NCI-H1694 treated with DMSO at 0.1 percent for 48 hours (cell line): ENCODE data around the gene LSR.
"Not testable (repeated sequence)": the region's sequence is repeated elsewhere in the genome, so short reads cannot be mapped to it uniquely, and the experiment has no call there.

Experiments used
- DNase-seq: peaks from one replicate; lab custom pipeline; 2025; lab: John Stamatoyannopoulos, UW

Gene LSR

GRCh38 chr19:35286101-35286500 lies 37.3 kb downstream of the LSR start:
- DNase-seq, result not testable (repeated sequence)

DNA sequence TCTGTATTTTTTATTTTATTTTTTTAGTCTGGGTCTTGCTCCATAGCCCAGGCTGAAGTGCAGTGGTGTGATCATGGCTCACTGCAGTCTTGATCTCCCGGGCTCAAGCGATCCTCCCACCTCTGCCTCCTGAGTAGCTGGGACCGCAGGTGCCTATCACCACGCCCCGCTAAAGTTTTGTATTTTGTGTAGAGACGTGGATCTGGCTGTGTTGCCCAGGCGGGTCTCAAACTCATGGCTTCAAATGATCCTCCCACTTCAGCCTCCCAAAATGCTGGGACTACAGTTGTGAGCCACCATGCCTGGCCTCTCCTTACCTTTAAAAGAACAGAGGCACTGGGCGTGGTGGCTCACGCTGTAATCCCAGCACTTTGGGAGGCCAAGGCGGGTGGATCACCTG lies 38.9 kb downstream of the LSR start:
- no peak for DNase-seq

- no peak for DNase-seq
Measured at GRCh38 chr19:35288331-35288730, 39.5 kb downstream of the LSR start.

DNA sequence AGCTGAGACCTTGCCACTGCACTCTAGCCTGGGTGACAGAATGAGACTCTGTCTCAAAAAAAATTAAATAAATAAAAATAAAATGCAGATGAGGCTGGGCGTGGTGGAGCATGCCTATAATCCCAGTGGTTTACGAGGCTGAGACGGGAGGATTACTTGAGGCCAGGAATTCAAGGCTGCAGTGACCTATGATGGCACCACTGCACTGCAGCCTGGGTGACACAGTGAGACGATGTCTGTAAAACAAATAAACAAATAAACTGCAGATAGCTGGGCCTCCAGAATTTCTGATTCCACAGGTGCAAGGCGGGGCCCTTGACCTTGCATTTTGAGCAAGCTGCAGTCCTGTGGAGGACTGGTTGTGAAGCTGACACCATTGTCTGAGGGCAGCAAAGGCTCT lies 40.1 kb downstream of the LSR start:
- DNase-seq, result no peak

- DNase-seq, result no peak
Measured at GRCh38 chr19:35290381-35291127, 41.8 kb downstream of the LSR start.

- DNase-seq, result no peak
Measured at GRCh38 chr19:35291259-35291658, 42.5 kb downstream of the LSR start.

DNA sequence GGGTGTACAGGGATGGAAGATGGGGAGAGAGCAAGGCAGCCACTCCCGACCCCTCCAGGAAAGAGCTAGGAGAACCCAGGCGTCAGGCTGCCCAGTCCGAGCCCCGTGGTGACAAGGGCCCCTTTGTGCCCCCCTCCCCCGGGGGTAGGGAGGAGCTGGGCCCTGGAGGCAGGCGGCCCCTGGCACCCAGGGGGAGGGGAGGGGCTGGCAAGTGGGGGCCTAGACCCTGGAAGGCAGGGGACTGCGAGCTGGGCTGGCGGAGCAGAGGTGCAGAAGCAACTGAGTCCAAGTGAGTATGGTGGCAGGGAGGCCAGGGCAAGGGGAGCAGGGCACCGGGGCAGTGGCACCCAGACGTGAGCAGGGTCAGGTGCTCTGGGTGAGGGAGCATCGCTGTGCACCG lies 43.1 kb downstream of the LSR start, which contains the start of gene MAG:
TSS of gene MAG (plus strand) at position 246 of the 400 bp plus-strand sequence. CDS start 3,248 bp downstream, outside the sequence.
- DNase-seq, result no peak

- DNase-seq, result no peak
Measured at GRCh38 chr19:35292421-35293362, 43.9 kb downstream of the LSR start.

GRCh38 chr19:35293363-35293739 lies 44.5 kb downstream of the LSR start:
- DNase-seq, result no peak

- no peak for DNase-seq
Measured at GRCh38 chr19:35293808-35294207, 45.0 kb downstream of the LSR start.

DNA sequence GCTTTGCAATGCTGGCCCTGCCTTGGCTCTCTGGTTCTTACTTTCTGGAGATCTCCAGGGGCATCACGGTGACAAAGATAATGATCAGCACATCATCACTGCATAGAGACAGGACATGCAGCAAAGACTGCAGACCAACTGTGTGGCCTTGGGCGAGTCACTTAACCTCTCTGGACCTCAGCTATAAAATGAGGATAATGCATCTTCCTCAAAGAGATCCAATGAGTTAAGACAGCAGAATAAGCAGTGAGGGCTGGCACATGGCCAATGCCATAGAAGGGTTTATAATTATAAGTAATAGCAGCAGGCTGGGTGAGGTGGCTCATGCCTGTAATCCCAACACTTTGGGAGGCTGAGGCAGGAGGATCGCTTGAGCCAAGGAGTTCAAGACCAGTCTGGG lies 45.5 kb downstream of the LSR start:
- DNase-seq, result no peak

DNA sequence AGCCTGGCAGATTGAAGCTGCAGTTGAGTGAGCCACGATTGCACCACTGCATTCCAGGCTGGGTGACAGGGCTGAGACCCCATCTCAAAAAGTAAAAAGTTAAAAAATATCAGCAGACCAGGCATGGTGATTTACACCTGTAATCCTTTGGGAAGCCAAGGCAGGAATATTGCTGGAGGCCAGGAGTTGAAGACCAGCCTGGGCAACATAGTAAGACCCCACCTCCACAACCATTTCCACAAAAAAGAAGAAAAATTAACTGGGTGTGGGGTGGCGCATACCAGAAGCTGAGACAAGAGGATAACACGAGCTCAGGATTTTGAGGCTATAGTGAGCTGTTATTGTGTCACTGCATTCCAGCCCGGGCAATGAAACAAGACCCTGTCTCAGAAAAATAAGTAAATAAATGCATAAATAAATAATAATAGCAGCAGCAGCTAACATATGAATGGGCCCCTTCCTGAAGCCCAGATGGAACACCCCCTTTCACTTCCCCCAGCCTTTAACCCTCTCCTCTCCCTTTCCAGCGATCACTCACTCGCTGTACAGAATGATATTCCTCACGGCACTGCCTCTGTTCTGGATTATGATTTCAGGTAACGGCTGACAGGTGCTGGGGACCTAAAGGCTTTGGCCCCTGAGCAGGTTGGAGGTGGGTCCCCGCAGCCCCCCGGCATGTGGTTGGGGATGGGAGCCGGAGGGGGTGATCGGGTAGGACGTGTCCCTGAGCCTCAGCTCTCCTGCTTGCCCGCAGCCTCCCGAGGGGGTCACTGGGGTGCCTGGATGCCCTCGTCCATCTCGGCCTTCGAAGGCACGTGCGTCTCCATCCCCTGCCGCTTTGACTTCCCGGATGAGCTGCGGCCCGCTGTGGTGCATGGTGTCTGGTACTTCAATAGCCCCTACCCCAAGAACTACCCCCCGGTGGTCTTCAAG lies 46.3 kb downstream of the LSR start:
- DNase-seq, result no peak

DNA sequence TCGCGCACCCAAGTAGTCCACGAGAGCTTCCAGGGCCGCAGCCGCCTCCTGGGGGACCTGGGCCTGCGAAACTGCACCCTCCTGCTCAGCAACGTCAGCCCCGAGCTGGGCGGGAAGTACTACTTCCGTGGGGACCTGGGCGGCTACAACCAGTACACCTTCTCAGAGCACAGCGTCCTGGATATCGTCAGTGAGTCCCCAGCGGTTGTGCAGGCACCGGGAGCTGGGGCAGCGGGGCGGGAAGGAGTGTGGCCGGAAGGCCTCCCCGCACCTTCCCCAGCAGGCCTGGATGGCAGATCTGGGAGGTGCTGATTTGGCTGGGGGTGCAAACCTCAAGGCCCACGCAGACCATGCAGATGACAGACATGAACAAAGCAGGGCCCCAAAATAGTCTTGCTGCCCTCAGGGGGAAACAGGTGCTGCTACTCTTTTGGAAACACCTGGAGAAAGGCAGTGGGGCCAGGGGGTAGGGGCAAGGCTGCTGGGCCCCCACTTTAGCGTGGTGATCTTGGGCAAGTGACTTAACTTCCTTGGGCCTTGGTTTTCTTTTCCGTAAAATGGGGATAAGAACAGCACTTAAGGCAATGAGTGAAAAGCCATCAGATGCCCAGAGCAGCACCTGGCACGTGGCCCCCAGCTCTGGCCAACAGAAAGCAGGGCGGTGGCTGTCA lies 47.1 kb downstream of the LSR start:
- DNase-seq, result no peak

DNA sequence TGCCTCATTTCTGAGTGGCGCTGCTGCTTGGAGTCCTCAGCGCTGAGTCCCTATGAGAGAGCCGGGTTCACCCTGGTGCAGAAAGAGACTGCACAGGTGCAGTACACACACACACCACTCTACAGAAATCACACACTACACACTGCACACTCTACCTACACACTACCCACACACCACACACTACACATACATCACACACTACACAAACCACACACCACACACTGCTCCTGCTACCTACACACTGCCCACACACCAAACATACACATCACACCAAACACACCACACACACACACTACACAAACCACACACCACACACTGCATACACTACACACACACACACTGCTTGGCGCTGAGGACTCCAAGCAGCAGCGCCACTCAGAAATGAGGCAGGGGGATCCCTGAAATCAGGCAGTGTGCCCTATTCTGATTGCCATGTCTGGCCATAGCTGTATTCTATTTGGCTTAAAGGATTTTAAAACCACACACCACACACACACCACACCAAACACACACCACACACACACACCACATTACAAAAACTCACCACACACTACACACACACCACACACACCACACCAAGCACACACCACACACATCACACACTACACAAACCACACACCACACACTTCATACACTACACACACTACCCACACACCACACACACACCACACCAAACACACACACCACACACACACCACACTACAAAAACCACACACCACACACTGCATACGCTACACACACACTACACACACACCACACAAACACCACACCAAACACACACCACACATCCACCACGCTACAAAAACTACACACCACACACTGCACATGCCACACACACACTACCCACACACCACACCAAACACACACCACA lies 48.1 kb downstream of the LSR start:
- no peak for DNase-seq

DNA sequence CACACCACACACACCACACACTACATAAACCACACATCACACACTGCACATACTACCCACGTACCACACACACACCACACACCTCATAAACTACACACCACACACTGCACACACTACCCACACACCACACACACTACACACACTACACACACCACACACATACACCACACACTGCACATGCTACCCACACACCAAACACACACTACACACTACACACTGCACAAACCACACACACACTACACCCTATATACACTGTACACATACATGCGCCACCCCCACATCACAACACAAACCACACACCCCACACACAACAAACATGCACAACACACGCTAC lies 48.7 kb downstream of the LSR start:
- DNase-seq, result no peak

- no peak for DNase-seq
Measured at GRCh38 chr19:35297922-35298321, 49.1 kb downstream of the LSR start.

DNA sequence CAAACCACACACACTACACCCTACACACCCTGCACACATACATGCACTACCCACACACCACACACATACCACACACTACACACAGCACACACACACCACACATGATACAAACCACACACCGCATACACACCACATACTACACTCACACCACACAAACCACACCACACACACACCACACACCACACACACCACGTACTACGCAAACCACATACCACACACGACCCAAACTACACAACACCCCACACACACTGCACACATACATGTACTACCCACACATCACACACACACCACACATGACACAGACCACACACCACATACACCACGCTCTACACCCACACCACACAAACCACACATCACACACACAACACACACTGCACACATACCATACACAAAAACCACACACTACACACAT lies 49.8 kb downstream of the LSR start:
- no peak for DNase-seq

DNA sequence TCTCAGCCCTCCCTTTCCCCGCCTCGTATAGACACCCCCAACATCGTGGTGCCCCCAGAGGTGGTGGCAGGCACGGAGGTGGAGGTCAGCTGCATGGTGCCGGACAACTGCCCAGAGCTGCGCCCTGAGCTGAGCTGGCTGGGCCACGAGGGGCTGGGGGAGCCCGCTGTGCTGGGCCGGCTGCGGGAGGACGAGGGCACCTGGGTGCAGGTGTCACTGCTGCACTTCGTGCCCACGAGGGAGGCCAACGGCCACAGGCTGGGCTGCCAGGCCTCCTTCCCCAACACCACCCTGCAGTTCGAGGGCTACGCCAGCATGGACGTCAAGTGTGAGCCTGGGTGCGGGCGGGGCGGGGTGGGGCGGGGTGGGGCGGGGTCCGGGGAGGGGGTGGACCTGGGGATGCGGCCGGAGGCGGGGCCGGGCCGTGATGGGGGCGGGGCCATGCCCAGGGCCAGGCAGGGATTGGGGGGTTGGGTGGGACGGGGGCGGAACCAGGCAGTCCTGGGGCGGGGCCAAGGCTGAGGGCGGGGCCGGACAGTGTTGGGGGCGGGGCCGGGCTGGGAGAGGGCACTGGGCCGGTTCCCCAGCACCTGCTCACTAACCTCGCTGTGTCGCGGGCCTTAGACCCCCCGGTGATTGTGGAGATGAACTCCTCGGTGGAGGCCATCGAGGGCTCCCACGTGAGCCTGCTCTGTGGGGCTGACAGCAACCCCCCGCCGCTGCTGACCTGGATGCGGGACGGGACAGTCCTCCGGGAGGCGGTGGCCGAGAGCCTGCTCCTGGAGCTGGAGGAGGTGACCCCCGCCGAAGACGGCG lies 50.9 kb downstream of the LSR start:
- no peak for DNase-seq

- no peak for DNase-seq
Measured at GRCh38 chr19:35300339-35300649, 51.5 kb downstream of the LSR start.

DNA sequence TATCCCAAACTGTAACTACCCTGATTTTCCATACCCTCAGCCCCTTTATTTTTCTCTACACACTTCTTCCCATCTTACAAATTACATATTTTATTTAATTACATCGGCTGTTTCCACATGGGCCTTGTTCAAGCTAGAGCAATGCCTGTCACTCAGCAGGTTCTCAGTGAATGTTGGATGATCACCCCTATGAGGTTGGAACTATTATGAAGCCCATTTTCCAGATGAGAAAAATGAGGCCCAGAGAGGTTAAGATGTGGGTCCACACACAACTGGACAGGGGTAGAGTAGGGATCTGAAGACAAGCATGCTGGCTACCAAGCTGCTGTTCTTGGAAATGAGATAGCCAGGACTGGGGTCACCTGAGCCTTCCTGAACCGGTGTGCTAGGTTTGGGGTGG lies 53.2 kb downstream of the LSR start:
- no peak for DNase-seq
